ENCODE results near the gene SELENOH.
"Not testable (repeated sequence)": the region's sequence is repeated elsewhere in the genome, so short reads cannot be mapped to it uniquely, and the experiment has no call there.

Gene SELENOH

GRCh38 chr11:57741132-57742086 lies at the start of gene SELENOH:
TSS of gene SELENOH (plus strand) at chr11:57741491. CDS start at chr11:57741596, 105 bp downstream.
- DNase-seq (ENCODE audit: low spot score), result peak; percentile 97

DNA sequence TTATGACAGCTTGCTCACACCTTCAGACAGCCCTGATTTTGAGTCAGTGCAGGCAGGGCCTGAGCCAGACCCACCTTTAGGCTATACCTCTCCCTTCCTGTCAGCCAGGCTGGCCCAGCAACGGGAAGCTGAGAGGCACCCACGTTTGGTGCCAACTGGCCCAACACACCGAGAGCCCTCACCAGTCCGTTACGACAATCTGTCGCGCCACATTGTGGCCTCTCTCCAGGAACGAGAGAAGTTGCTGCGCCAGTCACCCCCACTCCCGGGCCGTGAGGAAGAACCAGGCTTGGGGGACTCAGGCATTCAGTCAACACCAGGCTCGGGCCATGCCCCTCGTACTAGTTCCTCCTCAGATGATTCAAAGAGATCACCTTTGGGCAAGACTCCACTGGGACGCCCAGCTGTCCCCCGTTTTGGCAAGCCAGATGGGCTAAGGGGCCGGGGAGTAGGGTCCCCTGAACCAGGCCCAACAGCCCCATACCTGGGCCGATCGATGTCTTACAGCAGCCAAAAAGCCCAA lies 42.4 kb upstream of the SELENOH start:
- DNase-seq (ENCODE audit: low spot score), result no peak

DNA sequence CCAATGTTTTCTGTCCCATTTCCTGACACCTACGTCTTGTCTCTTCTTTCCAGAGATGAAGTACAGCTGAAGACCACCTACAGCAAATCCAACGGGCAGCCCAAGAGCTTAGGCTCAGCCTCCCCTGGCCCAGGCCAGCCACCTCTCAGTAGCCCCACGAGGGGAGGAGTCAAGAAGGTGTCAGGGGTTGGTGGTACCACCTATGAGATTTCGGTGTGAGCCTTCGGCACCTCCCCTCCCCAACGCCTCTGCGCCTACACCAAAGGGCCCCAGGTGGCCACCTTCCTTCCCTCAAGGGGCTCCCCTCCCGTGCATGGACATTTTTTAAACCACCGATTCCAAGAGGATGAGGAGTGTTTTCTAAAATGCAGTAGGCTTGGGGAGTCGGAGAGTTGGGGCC lies 41.5 kb upstream of the SELENOH start:
- no peak for DNase-seq (ENCODE audit: low spot score)

GRCh38 chr11:57700425-57700824 lies 40.9 kb upstream of the SELENOH start:
- DNase-seq (ENCODE audit: low spot score), result no peak

- DNase-seq (ENCODE audit: low spot score), result no peak
These were observed 38.0 kb upstream of the SELENOH start for GRCh38 chr11:57703341-57703740.

DNA sequence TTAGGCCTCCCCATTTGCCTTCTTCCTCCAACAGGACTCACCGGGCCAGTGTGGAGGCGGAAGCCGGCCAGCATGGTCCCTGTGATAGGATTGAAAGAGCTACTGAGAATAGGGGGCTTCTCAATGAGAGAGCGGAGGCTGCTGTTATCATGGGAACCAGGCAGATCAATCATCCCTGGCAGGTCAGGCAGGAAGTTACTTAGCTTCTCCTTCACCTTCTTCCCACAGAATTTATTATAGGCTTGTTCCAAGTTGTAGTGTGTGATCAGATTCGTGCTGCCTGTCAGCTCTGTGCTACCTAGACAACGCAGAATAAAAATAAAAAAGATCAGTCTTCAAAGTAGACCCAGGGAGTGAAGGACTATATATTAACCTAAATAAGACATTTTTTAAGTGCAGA lies 36.4 kb upstream of the SELENOH start:
- DNase-seq (ENCODE audit: low spot score), result no peak

DNA sequence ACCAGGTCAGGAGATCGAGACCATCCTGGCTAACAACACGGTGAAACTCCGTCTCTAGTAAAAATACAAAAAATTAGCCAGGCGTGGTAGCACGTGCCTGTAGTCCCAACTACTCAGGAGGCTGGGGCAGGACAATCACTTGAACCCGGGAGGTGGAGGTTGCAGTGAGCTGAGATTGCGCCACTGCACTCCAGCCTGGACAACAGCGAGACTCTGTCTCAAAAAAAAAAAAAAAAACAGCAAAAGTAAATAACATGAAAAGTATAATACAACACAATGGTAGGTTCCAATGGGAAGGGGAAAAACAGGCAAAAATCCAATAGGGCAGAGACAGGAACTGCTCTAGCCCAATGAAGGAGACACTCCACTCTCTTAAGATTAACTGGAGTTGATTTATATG lies 35.9 kb upstream of the SELENOH start:
- DNase-seq (ENCODE audit: low spot score), result not testable (repeated sequence)

- no peak for DNase-seq (ENCODE audit: low spot score)
These were observed 31.4 kb upstream of the SELENOH start for GRCh38 chr11:57709802-57710367.

DNA sequence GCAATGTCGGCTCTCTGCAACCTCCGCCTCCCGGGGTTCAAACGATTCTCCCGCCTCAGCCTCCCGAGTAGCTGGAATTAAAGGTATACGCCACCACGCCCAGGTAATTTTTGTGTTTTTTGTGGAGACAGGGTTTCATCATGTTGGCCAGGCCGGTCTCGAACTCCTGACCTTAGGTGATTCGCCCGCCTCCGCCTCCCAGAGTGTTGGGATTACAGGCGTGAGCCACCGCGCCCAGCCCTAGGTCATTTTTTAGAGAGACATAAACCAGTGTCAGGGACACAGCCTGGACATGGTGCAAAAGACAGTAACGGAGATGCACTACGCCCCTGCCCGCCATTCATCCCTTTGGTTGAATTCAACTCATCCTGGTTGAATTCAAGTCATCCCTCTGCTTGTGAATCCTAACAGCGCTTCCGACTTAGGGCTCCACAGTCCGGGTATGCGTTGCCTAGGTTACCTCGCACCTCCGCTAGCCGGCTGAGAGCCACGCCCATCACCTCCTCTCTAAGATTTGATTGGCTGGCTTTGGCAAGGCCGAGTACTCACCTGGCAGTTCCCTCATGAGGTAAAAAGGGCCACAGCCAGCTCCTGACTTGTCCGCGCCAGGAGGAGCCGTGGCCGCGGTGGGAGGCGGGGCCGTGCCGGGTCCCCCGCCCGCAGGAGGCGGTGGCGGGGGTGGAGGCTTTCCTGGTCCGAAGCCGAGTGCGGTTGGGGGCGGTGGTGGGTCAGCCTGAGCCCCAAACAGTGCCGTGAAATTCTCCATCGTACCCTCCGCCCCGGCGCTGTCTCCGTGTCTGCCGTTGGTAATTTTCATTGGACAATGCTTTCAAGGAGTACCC lies 29.7 kb upstream of the SELENOH start, which contains the start of gene MED19:
MED19 (minus strand) TSS at position 802 of the 842 bp plus-strand sequence; CDS start at position 766, 36 bp downstream.
- DNase-seq (ENCODE audit: low spot score), result peak; percentile 87

DNA sequence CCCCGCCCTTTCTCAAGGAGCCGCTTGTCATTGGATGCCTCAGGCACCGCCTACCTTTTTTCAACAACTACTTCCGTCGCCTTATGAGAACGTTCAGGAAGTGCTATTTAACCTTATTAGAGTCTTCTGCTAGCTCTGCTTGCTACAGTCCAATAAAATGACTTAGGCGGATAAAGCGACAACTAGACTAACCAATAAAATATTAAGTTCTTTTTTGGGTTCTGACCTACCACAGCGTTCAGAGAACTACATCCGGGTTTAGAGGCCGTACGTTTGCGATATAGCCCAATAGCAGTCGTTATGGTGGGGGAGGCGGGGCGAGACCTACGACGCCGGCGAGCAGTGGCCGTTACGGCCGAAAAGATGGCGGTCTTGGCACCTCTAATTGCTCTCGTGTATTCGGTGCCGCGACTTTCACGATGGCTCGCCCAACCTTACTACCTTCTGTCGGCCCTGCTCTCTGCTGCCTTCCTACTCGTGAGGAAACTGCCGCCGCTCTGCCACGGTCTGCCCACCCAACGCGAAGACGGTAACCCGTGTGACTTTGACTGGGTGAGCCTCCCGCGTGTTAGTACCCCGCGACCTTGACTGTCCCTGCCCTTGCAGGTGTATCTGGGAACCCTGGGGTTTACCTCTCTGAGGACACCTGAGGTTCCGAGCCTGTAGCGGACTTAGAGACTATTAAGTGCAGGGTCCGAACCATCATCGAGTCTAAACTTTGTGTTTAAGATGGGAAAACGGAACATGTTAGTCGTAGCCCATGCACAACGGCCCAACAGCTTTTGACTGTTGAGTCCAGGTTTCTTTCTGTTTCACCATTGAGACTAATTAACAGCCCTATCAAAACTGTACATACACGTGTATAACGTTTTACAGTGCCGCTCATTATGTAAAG lies 28.8 kb upstream of the SELENOH start, which contains the start of gene TMX2:
TMX2 (plus strand) TSS at position 338 of the 895 bp plus-strand sequence; CDS start at position 364, 26 bp downstream.
- peak; percentile 91 for DNase-seq (ENCODE audit: low spot score)

- DNase-seq (ENCODE audit: low spot score), result no peak
These were observed 27.5 kb upstream of the SELENOH start for GRCh38 chr11:57713835-57714234.

DNA sequence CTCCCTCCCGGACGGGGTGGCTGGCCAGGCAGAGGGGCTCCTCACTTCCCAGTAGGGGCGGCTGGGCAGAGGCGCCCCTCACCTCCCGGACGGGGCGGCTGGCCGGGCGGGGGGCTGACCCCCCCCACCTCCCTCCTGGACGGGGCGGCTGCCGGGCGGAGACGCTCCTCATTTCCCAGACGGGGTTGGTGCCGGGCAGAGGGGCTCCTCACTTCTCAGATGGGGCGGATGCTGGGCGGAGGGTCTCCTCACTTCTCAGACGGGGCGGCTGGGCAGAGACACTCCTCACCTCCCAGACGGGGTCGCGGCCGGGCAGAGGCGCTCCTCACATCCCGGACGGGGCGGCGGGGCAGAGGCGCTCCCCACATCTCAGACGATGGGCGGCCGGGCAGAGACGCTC lies 24.6 kb upstream of the SELENOH start:
- not testable (repeated sequence) for DNase-seq (ENCODE audit: low spot score)

DNA sequence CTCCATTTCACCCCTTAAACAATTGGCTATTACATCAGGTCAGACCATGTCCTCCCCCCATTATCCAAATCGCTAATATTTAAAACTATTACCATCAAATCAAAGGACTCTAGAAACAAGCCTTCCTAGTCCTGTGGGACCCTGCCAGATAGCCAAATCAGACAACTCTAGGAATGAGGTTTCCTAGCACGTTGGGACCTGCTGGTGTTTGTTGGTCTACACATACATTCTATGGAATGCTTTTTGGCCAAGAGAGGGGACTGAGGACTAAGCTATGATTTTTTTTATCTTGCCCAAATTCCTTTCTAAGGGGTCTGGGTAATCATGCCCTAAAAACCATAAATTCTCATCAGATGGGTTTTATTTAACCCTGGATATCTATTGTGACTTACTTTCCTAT lies 14.1 kb upstream of the SELENOH start:
- no peak for DNase-seq (ENCODE audit: low spot score)

DNA sequence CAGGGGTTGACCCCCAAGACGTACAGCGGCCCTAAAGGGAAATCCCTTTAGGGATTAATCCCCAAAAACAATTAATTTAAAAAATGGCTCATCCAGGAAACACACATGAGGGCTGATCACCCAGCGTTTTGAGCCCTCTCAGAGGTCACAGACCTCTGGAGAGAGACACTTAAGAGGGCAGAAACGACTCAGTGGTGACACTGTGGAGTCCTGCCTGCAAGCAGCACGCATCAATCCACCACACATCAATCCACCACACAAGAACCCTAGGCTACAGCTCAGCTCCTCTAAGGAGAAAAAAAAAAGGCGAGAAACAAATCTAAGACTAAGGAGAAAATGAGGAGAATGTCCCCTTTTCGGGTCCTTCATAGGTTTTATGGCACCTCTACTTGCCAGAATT lies 12.5 kb upstream of the SELENOH start:
- DNase-seq (ENCODE audit: low spot score), result no peak

- no peak for DNase-seq (ENCODE audit: low spot score)
These were observed 11.8 kb upstream of the SELENOH start for GRCh38 chr11:57729479-57729878.

GRCh38 chr11:57732661-57733060 lies 8.6 kb upstream of the SELENOH start:
- DNase-seq (ENCODE audit: low spot score), result no peak

DNA sequence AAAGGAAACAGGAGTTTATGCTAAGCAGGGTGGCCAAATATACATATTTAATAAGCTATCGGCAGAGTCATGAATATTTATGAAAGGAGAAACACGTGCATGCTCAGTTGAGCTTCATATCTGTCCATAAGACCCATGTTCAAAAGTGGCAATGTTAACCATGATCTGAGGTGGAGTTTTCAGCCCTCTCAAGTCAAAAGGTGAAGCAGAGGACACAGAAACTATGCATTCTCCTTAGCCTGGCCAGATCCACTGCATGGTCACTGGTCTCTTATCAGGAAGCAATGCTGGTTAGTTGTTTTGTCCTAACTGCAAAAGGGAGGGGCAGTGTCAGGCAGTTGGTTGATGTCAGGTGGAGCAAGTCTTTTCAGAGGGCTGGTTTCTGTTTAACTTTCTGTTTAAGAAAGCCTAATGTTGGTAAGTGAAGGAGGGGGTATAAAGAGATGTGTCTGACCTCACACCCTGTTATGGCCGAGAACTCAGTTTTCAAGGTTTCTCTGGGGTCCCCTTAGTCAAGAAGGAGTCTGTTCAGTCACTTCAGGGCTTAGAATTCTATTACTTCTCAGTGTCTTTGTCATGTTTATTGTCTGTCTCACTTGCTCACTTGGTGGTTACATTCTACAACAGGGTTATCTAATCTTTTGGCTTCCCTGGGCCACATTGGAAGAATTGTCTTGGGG lies 5.5 kb upstream of the SELENOH start:
- DNase-seq (ENCODE audit: low spot score), result no peak

DNA sequence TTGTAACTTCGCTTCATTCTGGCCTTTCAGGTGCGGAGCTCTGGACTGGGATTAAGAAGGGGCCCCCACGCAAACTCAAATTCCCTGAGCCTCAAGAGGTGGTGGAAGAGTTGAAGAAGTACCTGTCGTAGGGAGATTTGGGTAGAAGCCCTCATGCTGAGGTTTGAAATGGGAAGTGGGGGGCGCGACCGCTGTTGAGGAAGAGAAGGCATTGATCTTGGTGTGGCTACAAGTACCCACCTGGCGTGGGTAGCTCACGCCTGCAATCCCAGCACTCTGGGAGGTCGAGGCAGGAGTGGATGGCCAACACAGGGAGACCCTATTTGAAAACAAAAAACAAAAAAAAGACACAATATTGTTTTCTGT lies 779 bp downstream of the SELENOH start:
- DNase-seq (ENCODE audit: low spot score), result no peak

DNA sequence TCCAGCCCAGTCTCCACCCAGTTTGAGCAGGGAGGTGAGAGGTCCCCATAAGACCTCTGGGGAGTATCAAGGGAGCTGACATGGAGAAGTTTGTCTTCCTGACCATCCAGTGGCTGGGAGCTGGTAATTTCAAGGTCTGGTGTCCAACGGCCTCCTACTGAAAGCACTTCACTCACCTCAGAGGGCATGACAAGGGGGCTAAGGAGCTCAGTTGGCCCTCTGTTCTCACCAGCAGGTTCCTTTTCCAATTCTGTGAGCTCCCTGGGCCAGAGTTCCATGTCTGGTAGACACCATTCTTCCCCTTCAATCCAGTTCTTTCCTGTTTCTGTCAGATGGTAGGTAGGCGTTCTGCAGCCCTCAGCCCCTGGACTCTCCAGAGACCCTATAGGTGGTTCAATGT lies 3.1 kb downstream of the SELENOH start:
- DNase-seq (ENCODE audit: low spot score), result no peak

GRCh38 chr11:57745206-57745605 lies 3.9 kb downstream of the SELENOH start:
- DNase-seq (ENCODE audit: low spot score), result no peak
